ENCODE measurements around the gene ITGB2.

Gene ITGB2

GRCh38 chr21:44887126-44887806, 33.4 kb downstream of the ITGB2 start:
- no peaks in the 10 kb centered on the region for H3F3A ChIP-seq (ENCODE audit: control insufficient read depth, insufficient read depth)
- H3K27me3 ChIP-seq (ENCODE audit: control insufficient read depth, low read length): peaks cover 12% of the 10 kb centered on the region; the same call in 1 of the 2 replicates
- H3K9me2 ChIP-seq (replicated peaks; ENCODE audit: control insufficient read depth, low read length): no peaks in the 10 kb centered on the region
- no peak overlapping the region for H3K4me2 ChIP-seq (ENCODE audit: low read length)
- H3K9me3 ChIP-seq (ENCODE audit: control insufficient read depth, insufficient read depth, low read length): no peaks in the 10 kb centered on the region
- H3K4me1 ChIP-seq (ENCODE audit: control insufficient read depth, low read length): 0 out of 2 replicates have a peak, but pooled peaks cover 3% of the 10 kb centered on the region
- no peaks in the 10 kb centered on the region for H3K36me3 ChIP-seq (ENCODE audit: control insufficient read depth, low read length)
- no peaks in the 10 kb centered on the region for H3K79me2 ChIP-seq (ENCODE audit: control insufficient read depth, low read length)
- H4K20me1 ChIP-seq (ENCODE audit: control insufficient read depth, insufficient read depth, low read depth, low read length): no peaks in the 10 kb centered on the region
- no peak overlapping the region for H3K27ac ChIP-seq (ENCODE audit: low read depth, low read length)
- no peak overlapping the region for H3K4me3 ChIP-seq (ENCODE audit: low read length)
- no peak for TF ChIP-seq EZH2phosphoT487 (IDR thresholded peaks at IDR 0.05; ENCODE audit: borderline replicate concordance, low read length)
- TF ChIP-seq CTCF (IDR thresholded peaks at IDR 0.05; ENCODE audit: low read depth, low read length, poor library complexity, severe bottlenecking): no peak

GRCh38 chr21:44886113-44887075, 34.3 kb downstream of the ITGB2 start:
- H4K20me1 ChIP-seq (ENCODE audit: control insufficient read depth, insufficient read depth, low read depth, low read length): no peaks in the 10 kb centered on the region
- H3K36me3 ChIP-seq (ENCODE audit: control insufficient read depth, low read length): no peaks in the 10 kb centered on the region
- TF ChIP-seq CTCF (IDR thresholded peaks at IDR 0.05; ENCODE audit: low read depth, low read length, poor library complexity, severe bottlenecking) (no peak), EZH2phosphoT487 (IDR thresholded peaks at IDR 0.05; ENCODE audit: borderline replicate concordance, low read length) (no peak)
- no peak overlapping the region for H3K4me2 ChIP-seq (ENCODE audit: low read length)
- H3K4me3 ChIP-seq (ENCODE audit: low read length): no peak overlapping the region
- H3K27ac ChIP-seq (ENCODE audit: low read depth, low read length): no peak overlapping the region
- no peaks in the 10 kb centered on the region for H3F3A ChIP-seq (ENCODE audit: control insufficient read depth, insufficient read depth)
- no peaks in the 10 kb centered on the region for H3K9me3 ChIP-seq (ENCODE audit: control insufficient read depth, insufficient read depth, low read length)
- H3K9me2 ChIP-seq (replicated peaks; ENCODE audit: control insufficient read depth, low read length): no peaks in the 10 kb centered on the region
- peaks cover 10% of the 10 kb centered on the region; the same call in 1 of the 2 replicates for H3K4me1 ChIP-seq (ENCODE audit: control insufficient read depth, low read length)
- H3K27me3 ChIP-seq (ENCODE audit: control insufficient read depth, low read length): peaks cover 14% of the 10 kb centered on the region; the same call in 1 of the 2 replicates
- H3K79me2 ChIP-seq (ENCODE audit: control insufficient read depth, low read length): no peaks in the 10 kb centered on the region

DNA sequence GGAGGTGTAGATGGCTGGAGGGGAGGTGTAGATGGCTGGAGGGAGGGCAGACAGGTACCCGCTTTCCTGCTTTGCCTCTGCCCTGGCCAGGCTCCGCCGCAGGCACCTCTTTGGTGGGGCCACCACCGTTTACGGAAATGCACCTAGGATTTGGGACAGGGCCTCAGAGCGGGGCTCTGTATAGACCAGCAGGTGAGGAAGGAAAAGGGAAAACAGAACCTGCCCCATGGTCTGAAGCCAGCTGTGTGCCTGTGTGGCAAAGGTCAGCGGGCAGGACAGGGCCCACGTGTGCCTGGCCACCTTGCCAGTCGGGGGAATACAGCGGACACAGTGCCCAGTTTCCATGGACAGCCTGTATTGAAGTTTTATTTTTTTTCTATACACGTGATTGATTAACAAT, 35.1 kb downstream of the ITGB2 start:
- no peaks in the 10 kb centered on the region for H3K79me2 ChIP-seq (ENCODE audit: control insufficient read depth, low read length)
- H3K4me1 ChIP-seq (ENCODE audit: control insufficient read depth, low read length): peaks cover 16% of the 10 kb centered on the region
- H3K27ac ChIP-seq (ENCODE audit: low read depth, low read length): no peak overlapping the region
- H4K20me1 ChIP-seq (ENCODE audit: control insufficient read depth, insufficient read depth, low read depth, low read length): no peaks in the 10 kb centered on the region
- no peak for TF ChIP-seq CTCF (IDR thresholded peaks at IDR 0.05; ENCODE audit: low read depth, low read length, poor library complexity, severe bottlenecking)
- TF ChIP-seq EZH2phosphoT487 (IDR thresholded peaks at IDR 0.05; ENCODE audit: borderline replicate concordance, low read length): no peak
- no peak overlapping the region for H3K4me2 ChIP-seq (ENCODE audit: low read length)
- H3K27me3 ChIP-seq (ENCODE audit: control insufficient read depth, low read length): peaks cover 14% of the 10 kb centered on the region; the same call in 1 of the 2 replicates
- H3K4me3 ChIP-seq (ENCODE audit: low read length): no peak overlapping the region
- H3K9me2 ChIP-seq (replicated peaks; ENCODE audit: control insufficient read depth, low read length): no peaks in the 10 kb centered on the region
- H3K36me3 ChIP-seq (ENCODE audit: control insufficient read depth, low read length): no peaks in the 10 kb centered on the region
- H3K9me3 ChIP-seq (ENCODE audit: control insufficient read depth, insufficient read depth, low read length): no peaks in the 10 kb centered on the region
- no peaks in the 10 kb centered on the region for H3F3A ChIP-seq (ENCODE audit: control insufficient read depth, insufficient read depth)

Measured in DOHH2 (cell line).